ENCODE measurements around the gene ZNF787. TPM values are rescaled to one million over a fixed set of nuclear protein-coding genes. Genes with fewer than 3 reads are reported as not detected.

ZNF787 gene
- total and polyA plus RNA-seq, 2 donors (not counting 3 experiments of a cell fraction or from before 2014, with no cell fraction given), result 11.6 to 32.7 TPM

DNA sequence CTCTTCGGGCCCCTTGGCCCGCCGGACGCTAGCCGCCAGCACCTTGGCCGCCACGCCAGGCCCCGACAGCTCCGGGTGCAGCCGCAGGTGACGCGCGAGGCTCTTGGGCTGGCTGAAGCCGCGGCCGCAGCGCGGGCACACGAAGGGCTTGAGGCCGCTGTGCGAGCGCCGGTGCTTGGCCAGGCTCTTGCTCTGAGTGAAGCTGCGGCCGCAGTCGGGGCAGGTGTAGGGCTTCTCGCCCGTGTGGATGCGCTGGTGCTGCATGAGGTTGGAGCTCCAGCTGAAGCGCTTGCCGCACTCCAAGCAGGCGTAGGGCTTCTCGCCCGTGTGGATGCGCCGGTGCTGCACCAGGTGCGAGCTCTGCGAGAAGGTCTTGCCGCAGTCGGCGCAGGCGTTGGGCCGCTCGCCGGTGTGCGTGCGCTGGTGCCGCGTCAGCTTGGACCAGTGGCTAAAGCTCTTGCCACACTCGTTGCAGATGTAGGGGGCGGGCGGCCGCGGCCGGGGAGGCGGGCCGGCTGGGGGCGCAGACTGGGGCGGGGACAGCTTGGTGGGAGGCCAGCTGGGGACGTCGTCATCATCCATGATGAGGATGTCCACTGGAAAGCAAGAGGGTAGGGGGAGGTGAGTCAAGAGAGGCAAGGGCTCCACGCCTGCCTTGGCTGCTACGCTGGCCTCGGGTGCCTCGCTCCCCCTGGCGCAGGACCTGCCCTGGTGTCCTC lies 32.4 kb downstream of the ZNF787 start:
- DNase-seq (ENCODE audit: low read depth, low spot score), result no peak
- H3K9me3 ChIP-seq (replicated peaks; ENCODE audit: control insufficient read depth, insufficient read depth, low read length), result no peaks in the 10 kb centered on the region
- peaks cover 0 to 5% of the 10 kb centered on the region in 2 experiments for H3K36me3 ChIP-seq (ENCODE audit: control insufficient read depth in 2 of 2, extremely low read depth in 1 of 2, insufficient read depth in 2 of 2, low read length in 2 of 2)
- H3K9ac ChIP-seq (replicated peaks; ENCODE audit: extremely low read depth, insufficient read depth, low read length), result no peak overlapping the region
- H3K9me1 ChIP-seq (replicated peaks; ENCODE audit: control insufficient read depth, extremely low read depth, insufficient read depth, low read length), result no peaks in the 10 kb centered on the region
- H3K27ac ChIP-seq (ENCODE audit: insufficient read depth, low read depth, low read length), result no peak overlapping the region
- no peak overlapping the region for H3K4me3 ChIP-seq (replicated peaks in 1 of 3; ENCODE audit: insufficient read depth in 1 of 3, low read depth in 1 of 3, low read length in 3 of 3)
- H4K20me1 ChIP-seq (replicated peaks; ENCODE audit: control insufficient read depth, extremely low read depth, insufficient read depth, low read length), result no peaks in the 10 kb centered on the region
- no peak for FAIRE-seq
- BruUV-seq (replicated peaks), result no TSS peak
- H2AFZ ChIP-seq (ENCODE audit: low read depth, low read length), result no peak overlapping the region
- TF ChIP-seq EZH2 (IDR thresholded peaks at IDR 0.05; ENCODE audit: borderline replicate concordance, low read depth, low read length, severe bottlenecking) (no peak), JUN (IDR thresholded peaks at IDR 0.05; ENCODE audit: borderline replicate concordance, insufficient read depth, insufficient read length, low read depth) (no peak), MYC (IDR thresholded peaks at IDR 0.05; ENCODE audit: low read depth, low read length) (no peak)
- TF ChIP-seq, protein P1, sequence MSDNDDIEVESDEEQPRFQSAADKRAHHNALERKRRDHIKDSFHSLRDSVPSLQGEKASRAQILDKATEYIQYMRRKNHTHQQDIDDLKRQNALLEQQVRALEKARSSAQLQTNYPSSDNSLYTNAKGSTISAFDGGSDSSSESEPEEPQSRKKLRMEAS (IDR thresholded peaks at IDR 0.05; ENCODE audit: insufficient read depth, insufficient read length), result no peak
- TF ChIP-seq, protein P2, sequence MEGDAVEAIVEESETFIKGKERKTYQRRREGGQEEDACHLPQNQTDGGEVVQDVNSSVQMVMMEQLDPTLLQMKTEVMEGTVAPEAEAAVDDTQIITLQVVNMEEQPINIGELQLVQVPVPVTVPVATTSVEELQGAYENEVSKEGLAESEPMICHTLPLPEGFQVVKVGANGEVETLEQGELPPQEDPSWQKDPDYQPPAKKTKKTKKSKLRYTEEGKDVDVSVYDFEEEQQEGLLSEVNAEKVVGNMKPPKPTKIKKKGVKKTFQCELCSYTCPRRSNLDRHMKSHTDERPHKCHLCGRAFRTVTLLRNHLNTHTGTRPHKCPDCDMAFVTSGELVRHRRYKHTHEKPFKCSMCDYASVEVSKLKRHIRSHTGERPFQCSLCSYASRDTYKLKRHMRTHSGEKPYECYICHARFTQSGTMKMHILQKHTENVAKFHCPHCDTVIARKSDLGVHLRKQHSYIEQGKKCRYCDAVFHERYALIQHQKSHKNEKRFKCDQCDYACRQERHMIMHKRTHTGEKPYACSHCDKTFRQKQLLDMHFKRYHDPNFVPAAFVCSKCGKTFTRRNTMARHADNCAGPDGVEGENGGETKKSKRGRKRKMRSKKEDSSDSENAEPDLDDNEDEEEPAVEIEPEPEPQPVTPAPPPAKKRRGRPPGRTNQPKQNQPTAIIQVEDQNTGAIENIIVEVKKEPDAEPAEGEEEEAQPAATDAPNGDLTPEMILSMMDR (IDR thresholded peaks at IDR 0.05; ENCODE audit: extremely low read depth in 1 of 2, insufficient read depth in 1 of 2, low read depth in 1 of 2, low read length in 2 of 2), result no peak
- ChIA-PET CTCF (interaction anchor here (0.6 to 1.0 kb wide), 3 partner anchors 12 to 1638 kb away, joined by 3 to 4 read pairs (median 3); no protein-coding TSS in a partner anchor), POLR2A (no interaction called here)
- H3K4me1 ChIP-seq (ENCODE audit: control insufficient read depth, extremely low read depth, insufficient read depth, low read length), result no peaks in the 10 kb centered on the region
- no peak overlapping the region for H3K4me2 ChIP-seq (ENCODE audit: insufficient read depth, low read length)
- no peaks in the 10 kb centered on the region for H3K27me3 ChIP-seq (ENCODE audit: control insufficient read depth in 2 of 2, insufficient read depth in 2 of 2, low read length in 2 of 2)
- peaks cover 23% of the 10 kb centered on the region for H3K79me2 ChIP-seq (ENCODE audit: control insufficient read depth, insufficient read depth, low read length)
- dilution Hi-C loops (cut with MboI; ENCODE audit: extremely low pct_ligation_motif_present, low sequenced_read_pairs), result no loop called here
- intact Hi-C loops (cut with micrococcal nuclease), result no loop called here

Data from endothelial cell of umbilical vein (primary cell).